SK-N-SH (cell line): Measurements from ENCODE around the gene TADA2A. TPM values are rescaled to one million over a fixed set of nuclear protein-coding genes. Genes with fewer than 3 reads are reported as not detected.

ENCODE experiments used
- CTCF ChIA-PET: fragments of 300-600, 350-600 bp; formaldehyde crosslinking; extraction: SDS; loops from one replicate; lab custom pipeline; 2021; lab: Yijun Ruan, JAX
- POLR2A ChIA-PET: fragments of 350-600 bp; sonication (Branson Sonifier 250); formaldehyde crosslinking; extraction: SDS; loops from one replicate; lab custom pipeline; 2020; ENCODE audit warnings: antibody characterized with exemption, inconsistent platforms; lab: Yijun Ruan, JAX
- DNase-seq: peaks from one replicate; pipeline ENCODE4 v3.0.0; 2012
- H2AFZ ChIP-seq: fragments of 200-600 bp; sonication (generic); 2 replicates; pipeline ENCODE4 v1.8.1; 2016; ENCODE audit warnings: antibody characterized with exemption, mild to moderate bottlenecking, low read depth
- H3F3A ChIP-seq: fragments of 200-600 bp; sonication (generic); replicated peaks from 2 replicates; pipeline ENCODE3; 2016; ENCODE audit warnings: antibody characterized with exemption, mild to moderate bottlenecking; ENCODE audit not compliant: insufficient read depth
- H3K27ac ChIP-seq, 2 experiments: fragments of 200-500 bp in 1 of 2; fragments of 200-600 bp in 1 of 2; sonication (Bioruptor generic) in 1 of 2; sonication (generic), shearing (Covaris generic) in 1 of 2; 2 replicates each; pipeline versions ENCODE4 v1.5.1 to v1.6.1; 2014 to 2016; ENCODE audit warnings: low read depth in 2 of 2, inconsistent platforms in 1 of 2, low read length in 1 of 2, mild to moderate bottlenecking in 1 of 2, mixed read lengths in 1 of 2
- H3K27me3 ChIP-seq: fragments of 200-600 bp; sonication (generic), shearing (Covaris generic); 2 replicates; pipeline ENCODE4 v1.6.1; 2016; ENCODE audit warnings: mixed run types; ENCODE audit not compliant: insufficient read depth
- H3K36me3 ChIP-seq, 2 experiments: fragments of 200-500 bp in 1 of 2; fragments of 200-600 bp in 1 of 2; sonication (Bioruptor generic) in 1 of 2; sonication (generic) in 1 of 2; replicated peaks in 1 of 2; 2 replicates each; pipeline versions ENCODE3 to v1.5.1; 2014 to 2016; ENCODE audit warnings: low read length in 1 of 2, mild to moderate bottlenecking in 1 of 2; ENCODE audit not compliant: insufficient read depth in 2 of 2, control insufficient read depth in 1 of 2
- H3K4me1 ChIP-seq, 2 experiments: fragments of 200-500 bp in 1 of 2; fragments of 200-600 bp in 1 of 2; sonication (Bioruptor generic) in 1 of 2; sonication (generic), shearing (Covaris generic) in 1 of 2; 2 replicates each; pipeline versions ENCODE4 v1.5.1 to v1.6.1; 2014 to 2016; ENCODE audit warnings: low read depth in 1 of 2, low read length in 1 of 2, mixed run types in 1 of 2; ENCODE audit not compliant: insufficient read depth in 2 of 2, control insufficient read depth in 1 of 2
- H3K4me2 ChIP-seq: fragments of 200-600 bp; sonication (generic), shearing (Covaris generic); 2 replicates; pipeline ENCODE4 v1.6.1; 2017; ENCODE audit warnings: mixed run types
- H3K4me3 ChIP-seq, 2 experiments: fragments of 200-500 bp in 1 of 2; fragments of 200-600 bp in 1 of 2; sonication (Bioruptor generic) in 1 of 2; sonication (generic), shearing (Covaris generic) in 1 of 2; 2 replicates each; pipeline versions ENCODE4 v1.5.1 to v1.8.1; 2014 to 2016; ENCODE audit warnings: low read depth in 2 of 2, inconsistent platforms in 1 of 2, low read length in 1 of 2, mild to moderate bottlenecking in 1 of 2, mixed read lengths in 1 of 2, moderate library complexity in 1 of 2
- H3K79me2 ChIP-seq: fragments of 200-600 bp; sonication (generic); 2 replicates; pipeline ENCODE4 v1.8.1; 2017; ENCODE audit warnings: mild to moderate bottlenecking; ENCODE audit not compliant: insufficient read depth
- H3K9ac ChIP-seq: fragments of 200-600 bp; sonication (generic); 2 replicates; pipeline ENCODE4 v1.6.1; 2017; ENCODE audit warnings: mixed run types
- H3K9me2 ChIP-seq: fragments of 200-600 bp; sonication (generic); 2 replicates; pipeline ENCODE4 v1.6.1; 2017; ENCODE audit warnings: mixed run types
- H3K9me3 ChIP-seq: fragments of 200-600 bp; sonication (generic); 2 replicates; pipeline ENCODE4 v1.6.1; 2017; ENCODE audit warnings: mixed run types, mild to moderate bottlenecking, moderate library complexity
- H4K20me1 ChIP-seq: fragments of 200-600 bp; sonication (generic); 2 replicates; pipeline ENCODE4 v1.6.1; 2017; ENCODE audit warnings: mild to moderate bottlenecking, mixed run types; ENCODE audit not compliant: insufficient read depth
- EZH2phosphoT487 ChIP-seq: fragments of 200-600 bp; sonication (generic); IDR thresholded peaks from 2 replicates; pipeline ENCODE4 v1.6.1; 2017; ENCODE audit warnings: low read depth, mixed run types, mild to moderate bottlenecking, antibody characterized with exemption, moderate library complexity, borderline replicate concordance
- FOSL2 ChIP-seq: IDR thresholded peaks from 2 replicates; pipeline ENCODE4 v1.4.0; 2012; ENCODE audit warnings: low read depth, mild to moderate bottlenecking, moderate library complexity, borderline replicate concordance
- IRF3 ChIP-seq: fragments of 150-350 bp; IDR thresholded peaks from 2 replicates; pipeline ENCODE4 v1.6.1; 2016; ENCODE audit warnings: mild to moderate bottlenecking, low read depth, low read length
- MAX ChIP-seq: IDR thresholded peaks from 2 replicates; pipeline ENCODE4 v1.4.0; 2012; ENCODE audit warnings: low read depth
- NFIC ChIP-seq: IDR thresholded peaks from 2 replicates; pipeline ENCODE4 v1.4.0; 2012; ENCODE audit warnings: borderline replicate concordance
- NRF1 ChIP-seq: IDR thresholded peaks from 2 replicates; pipeline ENCODE4 v1.6.1; 2012; ENCODE audit warnings: low read depth, mild to moderate bottlenecking, low read length
- RCOR1 ChIP-seq: fragments of 150-350 bp; IDR thresholded peaks from 2 replicates; pipeline ENCODE4 v1.6.1; 2017; ENCODE audit warnings: antibody characterized with exemption, low read length
- REST ChIP-seq: IDR thresholded peaks from 2 replicates; pipeline ENCODE4 v1.6.1; 2012; ENCODE audit warnings: mild to moderate bottlenecking, low read depth, low read length, moderate library complexity
- SMC3 ChIP-seq: IDR thresholded peaks from 2 replicates; pipeline ENCODE4 v1.6.1; 2012; ENCODE audit warnings: low read depth, low read length, improper control_type of control experiment
- TAF1 ChIP-seq: IDR thresholded peaks from 2 replicates; pipeline ENCODE4 v1.6.1; 2012; ENCODE audit warnings: low read depth, mild to moderate bottlenecking, low read length, moderate library complexity, borderline replicate concordance
- USF1 ChIP-seq: IDR thresholded peaks from 2 replicates; pipeline ENCODE4 v1.4.0; 2012; ENCODE audit warnings: low read depth, borderline replicate concordance
- WGBS: methylation state at CpG from one replicate; pipeline ENCODE4 v1.1.6; 2017; ENCODE audit warnings: low lambda C conversion rate; 5-methylcytosine and 5-hydroxymethylcytosine counted together
- polyA plus RNA-seq, 3 experiments: library from polyadenylated mRNA; depleted of rRNA; stranded (reverse); fragments of >200 nt; gene quantifications; 2 replicates each; pipeline ENCODE4 v1.2.3, GENCODE V29; 2012

Gene TADA2A
- polyA plus RNA-seq, 1 of the 3 experiments (the other 2 are of a cell fraction): 9.7 TPM

GRCh38 chr17:37429453-37429852 lies 22.8 kb downstream of the TADA2A start (continued):
- TF ChIP-seq MAX: no peak

GRCh38 chr17:37430051-37430627 lies 23.5 kb downstream of the TADA2A start:
- Histone ChIP-seq H3K9ac (no peak overlapping the region), H3K27ac (peak overlapping the region in 1 of 2 experiments; percentile 55; a peak in 2 of 4 replicates), H3F3A (peaks cover 17% of the 10 kb centered on the region), H2AFZ (peak overlapping the region; percentile 26; the same call in 1 of the 2 replicates), H4K20me1 (no peaks in the 10 kb centered on the region), H3K79me2 (peaks cover 33% of the 10 kb centered on the region), H3K4me1 (no peaks in the 10 kb centered on the region), H3K4me3 (no peak overlapping the region), H3K9me3 (no peaks in the 10 kb centered on the region), H3K9me2 (no peaks in the 10 kb centered on the region), H3K27me3 (no peaks in the 10 kb centered on the region), H3K36me3 (peaks cover 24 to 53% of the 10 kb centered on the region in 2 experiments), H3K4me2 (no peak overlapping the region)
- no peak for DNase-seq
- TF ChIP-seq NRF1 (no peak), SMC3 (no peak), TAF1 (no peak), NFIC (no peak), MAX (no peak), USF1 (no peak), EZH2phosphoT487 (no peak), REST (no peak), IRF3 (no peak), RCOR1 (no peak), FOSL2 (no peak)
- CTCF ChIA-PET: interaction anchor here (0.7 to 1.3 kb wide), 4 partner anchors 17 to 140 kb away, joined by 3 read pairs; no protein-coding TSS in a partner anchor
- WGBS: 70% methylated on average over 1 of the region's 1 CpG
- POLR2A ChIA-PET: no interaction called here
